ENCODE data around the gene GET4.

DNA sequence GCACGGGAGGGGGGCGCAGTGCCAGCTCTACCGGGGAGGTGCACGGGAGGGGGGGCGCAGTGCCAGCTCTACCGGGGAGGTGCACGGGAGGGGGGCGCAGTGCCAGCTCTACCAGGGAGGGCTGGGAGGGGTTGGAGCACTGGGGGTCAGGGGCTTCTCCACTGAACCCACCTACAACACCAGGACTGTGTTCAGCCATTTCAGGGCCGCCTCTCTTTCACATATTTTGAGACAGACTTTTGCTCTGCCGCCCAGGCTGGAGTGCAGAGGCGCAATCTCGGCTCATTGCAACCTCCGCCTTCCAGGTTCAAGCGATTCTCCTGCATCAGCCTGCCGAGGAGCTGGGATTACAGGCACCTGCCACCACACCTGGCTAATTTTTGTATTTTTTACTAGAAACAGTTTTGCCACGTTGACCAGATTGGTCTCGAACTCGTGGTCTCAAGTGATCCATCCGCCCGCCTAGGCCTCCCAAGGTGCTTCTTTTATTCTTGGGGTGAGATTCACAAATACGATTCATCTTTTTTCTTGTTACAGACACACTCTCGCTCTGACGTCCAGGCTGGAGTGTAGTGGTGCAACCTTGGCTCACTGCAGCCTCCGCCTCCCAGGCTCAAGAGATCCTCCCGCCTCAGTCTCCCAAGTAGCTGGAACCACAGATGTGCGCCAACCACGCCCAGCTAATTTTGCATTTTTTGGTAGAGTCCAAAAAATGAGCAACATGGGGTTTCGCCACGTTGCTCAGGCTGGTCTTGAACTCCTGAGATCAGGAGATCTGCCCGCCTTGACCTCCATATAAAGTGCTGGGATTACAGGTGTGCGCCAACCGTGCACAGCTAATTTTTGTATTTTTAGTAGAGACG, 41.1 kb downstream of the GET4 start:
- no peak for TF ChIP-seq POLR2A (IDR thresholded peaks at IDR 0.05)
- TF ChIP-seq, protein P1, sequence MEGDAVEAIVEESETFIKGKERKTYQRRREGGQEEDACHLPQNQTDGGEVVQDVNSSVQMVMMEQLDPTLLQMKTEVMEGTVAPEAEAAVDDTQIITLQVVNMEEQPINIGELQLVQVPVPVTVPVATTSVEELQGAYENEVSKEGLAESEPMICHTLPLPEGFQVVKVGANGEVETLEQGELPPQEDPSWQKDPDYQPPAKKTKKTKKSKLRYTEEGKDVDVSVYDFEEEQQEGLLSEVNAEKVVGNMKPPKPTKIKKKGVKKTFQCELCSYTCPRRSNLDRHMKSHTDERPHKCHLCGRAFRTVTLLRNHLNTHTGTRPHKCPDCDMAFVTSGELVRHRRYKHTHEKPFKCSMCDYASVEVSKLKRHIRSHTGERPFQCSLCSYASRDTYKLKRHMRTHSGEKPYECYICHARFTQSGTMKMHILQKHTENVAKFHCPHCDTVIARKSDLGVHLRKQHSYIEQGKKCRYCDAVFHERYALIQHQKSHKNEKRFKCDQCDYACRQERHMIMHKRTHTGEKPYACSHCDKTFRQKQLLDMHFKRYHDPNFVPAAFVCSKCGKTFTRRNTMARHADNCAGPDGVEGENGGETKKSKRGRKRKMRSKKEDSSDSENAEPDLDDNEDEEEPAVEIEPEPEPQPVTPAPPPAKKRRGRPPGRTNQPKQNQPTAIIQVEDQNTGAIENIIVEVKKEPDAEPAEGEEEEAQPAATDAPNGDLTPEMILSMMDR (IDR thresholded peaks at IDR 0.05) = no peak

All from gastroesophageal sphincter (tissue), 3 donors.